B cell (primary cell): ENCODE measurements around the gene KIDINS220.

Experiments
- EZH2 ChIP-seq: IDR thresholded peaks from 2 replicates; pipeline ENCODE4 v1.6.1; 2012; ENCODE audit warnings: borderline replicate concordance, low read depth, mild to moderate bottlenecking, moderate library complexity, low read length; ENCODE audit not compliant: insufficient read depth, poor library complexity, severe bottlenecking
- TF ChIP-seq, protein P1 (sequence below): fragments of 200-600 bp; IDR thresholded peaks from one replicate; pipeline ENCODE4 v1.8.0; 2022; ENCODE audit warnings: antibody characterized with exemption, mild to moderate bottlenecking

DNA sequence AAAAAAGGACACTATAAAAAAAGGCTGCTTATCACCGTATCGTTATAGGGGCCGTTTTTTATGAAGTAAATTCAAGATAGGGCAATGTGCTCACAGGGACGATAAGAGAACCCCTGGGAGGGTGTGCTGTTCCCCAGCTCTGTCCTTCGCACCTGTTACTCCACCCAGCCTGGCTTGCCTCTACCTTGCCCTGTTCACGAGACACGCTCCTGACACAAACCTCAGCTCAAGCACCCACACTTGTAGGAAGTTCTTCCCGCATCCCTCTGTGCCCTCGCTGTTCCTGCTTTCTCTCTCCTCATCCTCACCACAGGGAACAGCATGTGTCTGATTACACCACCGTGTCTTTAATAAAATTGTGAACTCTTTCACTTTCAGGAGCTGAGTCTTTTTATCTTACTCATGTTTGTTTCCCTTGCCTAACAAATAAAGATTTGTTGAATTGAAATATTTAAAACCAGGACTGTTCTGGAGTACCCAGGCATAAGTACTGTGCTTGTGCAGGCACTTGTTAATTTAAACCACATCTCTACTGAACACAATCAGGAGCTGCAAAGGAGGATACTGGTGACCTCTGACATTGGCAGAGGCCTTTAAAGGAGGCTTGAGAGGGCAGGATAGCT lies 26.0 kb upstream of the KIDINS220 start:
- TF ChIP-seq EZH2, result no peak
- TF ChIP-seq, protein P1, sequence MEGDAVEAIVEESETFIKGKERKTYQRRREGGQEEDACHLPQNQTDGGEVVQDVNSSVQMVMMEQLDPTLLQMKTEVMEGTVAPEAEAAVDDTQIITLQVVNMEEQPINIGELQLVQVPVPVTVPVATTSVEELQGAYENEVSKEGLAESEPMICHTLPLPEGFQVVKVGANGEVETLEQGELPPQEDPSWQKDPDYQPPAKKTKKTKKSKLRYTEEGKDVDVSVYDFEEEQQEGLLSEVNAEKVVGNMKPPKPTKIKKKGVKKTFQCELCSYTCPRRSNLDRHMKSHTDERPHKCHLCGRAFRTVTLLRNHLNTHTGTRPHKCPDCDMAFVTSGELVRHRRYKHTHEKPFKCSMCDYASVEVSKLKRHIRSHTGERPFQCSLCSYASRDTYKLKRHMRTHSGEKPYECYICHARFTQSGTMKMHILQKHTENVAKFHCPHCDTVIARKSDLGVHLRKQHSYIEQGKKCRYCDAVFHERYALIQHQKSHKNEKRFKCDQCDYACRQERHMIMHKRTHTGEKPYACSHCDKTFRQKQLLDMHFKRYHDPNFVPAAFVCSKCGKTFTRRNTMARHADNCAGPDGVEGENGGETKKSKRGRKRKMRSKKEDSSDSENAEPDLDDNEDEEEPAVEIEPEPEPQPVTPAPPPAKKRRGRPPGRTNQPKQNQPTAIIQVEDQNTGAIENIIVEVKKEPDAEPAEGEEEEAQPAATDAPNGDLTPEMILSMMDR, result no peak
